ENCODE data around the gene VTI1A.

The VTI1A gene

DNA sequence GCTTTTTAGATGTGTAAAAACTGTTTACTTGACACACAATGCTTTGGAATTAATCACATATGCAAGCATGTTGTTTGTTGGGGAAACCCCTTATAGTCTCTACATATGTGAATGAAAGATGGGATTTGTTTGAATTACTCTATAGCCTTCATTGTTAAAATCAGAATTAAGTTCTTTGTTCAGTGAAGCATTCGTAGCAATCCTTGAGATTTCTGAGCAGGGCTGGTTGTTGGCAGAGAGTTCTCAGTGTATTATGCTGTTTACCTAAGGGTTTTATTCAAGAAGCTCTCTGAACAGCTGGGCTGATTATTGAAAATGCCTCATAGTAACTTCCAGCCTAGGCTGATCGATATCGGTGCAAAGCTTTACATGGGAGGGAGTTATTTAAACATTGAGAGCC is 190.9 kb downstream of the VTI1A start (continued):
- TF ChIP-seq, protein P1, sequence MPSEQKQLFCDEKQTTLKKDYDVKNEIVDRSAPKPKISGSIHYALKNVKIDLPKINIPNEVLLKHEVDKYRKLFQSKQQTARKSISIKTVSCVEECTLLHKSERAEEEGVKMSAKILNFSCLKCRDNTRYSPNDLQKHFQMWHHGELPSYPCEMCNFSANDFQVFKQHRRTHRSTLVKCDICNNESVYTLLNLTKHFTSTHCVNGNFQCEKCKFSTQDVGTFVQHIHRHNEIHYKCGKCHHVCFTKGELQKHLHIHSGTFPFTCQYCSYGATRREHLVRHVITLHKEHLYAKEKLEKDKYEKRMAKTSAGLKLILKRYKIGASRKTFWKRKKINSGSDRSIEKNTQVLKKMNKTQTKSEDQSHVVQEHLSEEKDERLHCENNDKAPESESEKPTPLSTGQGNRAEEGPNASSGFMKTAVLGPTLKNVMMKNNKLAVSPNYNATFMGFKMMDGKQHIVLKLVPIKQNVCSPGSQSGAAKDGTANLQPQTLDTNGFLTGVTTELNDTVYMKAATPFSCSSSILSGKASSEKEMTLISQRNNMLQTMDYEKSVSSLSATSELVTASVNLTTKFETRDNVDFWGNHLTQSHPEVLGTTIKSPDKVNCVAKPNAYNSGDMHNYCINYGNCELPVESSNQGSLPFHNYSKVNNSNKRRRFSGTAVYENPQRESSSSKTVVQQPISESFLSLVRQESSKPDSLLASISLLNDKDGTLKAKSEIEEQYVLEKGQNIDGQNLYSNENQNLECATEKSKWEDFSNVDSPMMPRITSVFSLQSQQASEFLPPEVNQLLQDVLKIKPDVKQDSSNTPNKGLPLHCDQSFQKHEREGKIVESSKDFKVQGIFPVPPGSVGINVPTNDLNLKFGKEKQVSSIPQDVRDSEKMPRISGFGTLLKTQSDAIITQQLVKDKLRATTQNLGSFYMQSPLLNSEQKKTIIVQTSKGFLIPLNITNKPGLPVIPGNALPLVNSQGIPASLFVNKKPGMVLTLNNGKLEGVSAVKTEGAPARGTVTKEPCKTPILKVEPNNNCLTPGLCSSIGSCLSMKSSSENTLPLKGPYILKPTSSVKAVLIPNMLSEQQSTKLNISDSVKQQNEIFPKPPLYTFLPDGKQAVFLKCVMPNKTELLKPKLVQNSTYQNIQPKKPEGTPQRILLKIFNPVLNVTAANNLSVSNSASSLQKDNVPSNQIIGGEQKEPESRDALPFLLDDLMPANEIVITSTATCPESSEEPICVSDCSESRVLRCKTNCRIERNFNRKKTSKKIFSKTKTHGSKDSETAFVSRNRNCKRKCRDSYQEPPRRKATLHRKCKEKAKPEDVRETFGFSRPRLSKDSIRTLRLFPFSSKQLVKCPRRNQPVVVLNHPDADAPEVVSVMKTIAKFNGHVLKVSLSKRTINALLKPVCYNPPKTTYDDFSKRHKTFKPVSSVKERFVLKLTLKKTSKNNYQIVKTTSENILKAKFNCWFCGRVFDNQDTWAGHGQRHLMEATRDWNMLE (tag by site-specific recombination; conservative IDR thresholded peaks at IDR 0.05; ENCODE audit: low read depth) = no peak
- TF ChIP-seq ZFP41 (tag by site-specific recombination; IDR thresholded peaks at IDR 0.05; ENCODE audit: borderline replicate concordance) = no peak
- TF ChIP-seq, protein P2, sequence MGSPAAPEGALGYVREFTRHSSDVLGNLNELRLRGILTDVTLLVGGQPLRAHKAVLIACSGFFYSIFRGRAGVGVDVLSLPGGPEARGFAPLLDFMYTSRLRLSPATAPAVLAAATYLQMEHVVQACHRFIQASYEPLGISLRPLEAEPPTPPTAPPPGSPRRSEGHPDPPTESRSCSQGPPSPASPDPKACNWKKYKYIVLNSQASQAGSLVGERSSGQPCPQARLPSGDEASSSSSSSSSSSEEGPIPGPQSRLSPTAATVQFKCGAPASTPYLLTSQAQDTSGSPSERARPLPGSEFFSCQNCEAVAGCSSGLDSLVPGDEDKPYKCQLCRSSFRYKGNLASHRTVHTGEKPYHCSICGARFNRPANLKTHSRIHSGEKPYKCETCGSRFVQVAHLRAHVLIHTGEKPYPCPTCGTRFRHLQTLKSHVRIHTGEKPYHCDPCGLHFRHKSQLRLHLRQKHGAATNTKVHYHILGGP (tag by site-specific recombination; IDR thresholded peaks at IDR 0.05) = no peak
- TF ChIP-seq, protein P3, sequence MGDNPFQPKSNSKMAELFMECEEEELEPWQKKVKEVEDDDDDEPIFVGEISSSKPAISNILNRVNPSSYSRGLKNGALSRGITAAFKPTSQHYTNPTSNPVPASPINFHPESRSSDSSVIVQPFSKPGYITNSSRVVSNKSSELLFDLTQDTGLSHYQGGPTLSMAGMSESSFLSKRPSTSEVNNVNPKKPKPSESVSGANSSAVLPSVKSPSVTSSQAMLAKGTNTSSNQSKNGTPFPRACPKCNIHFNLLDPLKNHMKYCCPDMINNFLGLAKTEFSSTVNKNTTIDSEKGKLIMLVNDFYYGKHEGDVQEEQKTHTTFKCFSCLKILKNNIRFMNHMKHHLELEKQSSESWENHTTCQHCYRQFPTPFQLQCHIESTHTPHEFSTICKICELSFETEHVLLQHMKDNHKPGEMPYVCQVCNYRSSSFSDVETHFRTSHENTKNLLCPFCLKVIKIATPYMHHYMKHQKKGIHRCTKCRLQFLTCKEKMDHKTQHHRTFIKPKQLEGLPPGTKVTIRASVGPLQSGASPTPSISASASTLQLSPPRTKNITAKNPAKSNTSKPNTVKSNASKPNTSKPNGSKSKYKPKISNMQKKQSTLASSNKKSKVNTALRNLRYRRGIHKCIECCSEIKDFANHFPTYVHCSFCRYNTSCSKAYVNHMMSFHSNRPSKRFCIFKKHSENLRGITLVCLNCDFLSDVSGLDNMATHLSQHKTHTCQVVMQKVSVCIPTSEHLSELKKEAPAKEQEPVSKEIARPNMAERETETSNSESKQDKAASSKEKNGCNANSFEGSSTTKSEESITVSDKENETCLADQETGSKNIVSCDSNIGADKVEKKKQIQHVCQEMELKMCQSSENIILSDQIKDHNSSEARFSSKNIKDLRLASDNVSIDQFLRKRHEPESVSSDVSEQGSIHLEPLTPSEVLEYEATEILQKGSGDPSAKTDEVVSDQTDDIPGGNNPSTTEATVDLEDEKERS (tag by site-specific recombination; IDR thresholded peaks at IDR 0.05) = no peak
- TF ChIP-seq, protein P4, sequence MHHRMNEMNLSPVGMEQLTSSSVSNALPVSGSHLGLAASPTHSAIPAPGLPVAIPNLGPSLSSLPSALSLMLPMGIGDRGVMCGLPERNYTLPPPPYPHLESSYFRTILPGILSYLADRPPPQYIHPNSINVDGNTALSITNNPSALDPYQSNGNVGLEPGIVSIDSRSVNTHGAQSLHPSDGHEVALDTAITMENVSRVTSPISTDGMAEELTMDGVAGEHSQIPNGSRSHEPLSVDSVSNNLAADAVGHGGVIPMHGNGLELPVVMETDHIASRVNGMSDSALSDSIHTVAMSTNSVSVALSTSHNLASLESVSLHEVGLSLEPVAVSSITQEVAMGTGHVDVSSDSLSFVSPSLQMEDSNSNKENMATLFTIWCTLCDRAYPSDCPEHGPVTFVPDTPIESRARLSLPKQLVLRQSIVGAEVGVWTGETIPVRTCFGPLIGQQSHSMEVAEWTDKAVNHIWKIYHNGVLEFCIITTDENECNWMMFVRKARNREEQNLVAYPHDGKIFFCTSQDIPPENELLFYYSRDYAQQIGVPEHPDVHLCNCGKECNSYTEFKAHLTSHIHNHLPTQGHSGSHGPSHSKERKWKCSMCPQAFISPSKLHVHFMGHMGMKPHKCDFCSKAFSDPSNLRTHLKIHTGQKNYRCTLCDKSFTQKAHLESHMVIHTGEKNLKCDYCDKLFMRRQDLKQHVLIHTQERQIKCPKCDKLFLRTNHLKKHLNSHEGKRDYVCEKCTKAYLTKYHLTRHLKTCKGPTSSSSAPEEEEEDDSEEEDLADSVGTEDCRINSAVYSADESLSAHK (tag by site-specific recombination; IDR thresholded peaks at IDR 0.05) = no peak
- TF ChIP-seq ZNF138 (tag by site-specific recombination; IDR thresholded peaks at IDR 0.05; ENCODE audit: borderline replicate concordance) = no peak
- TF ChIP-seq ZNF571 (tag by site-specific recombination; IDR thresholded peaks at IDR 0.05) = no peak

DNA sequence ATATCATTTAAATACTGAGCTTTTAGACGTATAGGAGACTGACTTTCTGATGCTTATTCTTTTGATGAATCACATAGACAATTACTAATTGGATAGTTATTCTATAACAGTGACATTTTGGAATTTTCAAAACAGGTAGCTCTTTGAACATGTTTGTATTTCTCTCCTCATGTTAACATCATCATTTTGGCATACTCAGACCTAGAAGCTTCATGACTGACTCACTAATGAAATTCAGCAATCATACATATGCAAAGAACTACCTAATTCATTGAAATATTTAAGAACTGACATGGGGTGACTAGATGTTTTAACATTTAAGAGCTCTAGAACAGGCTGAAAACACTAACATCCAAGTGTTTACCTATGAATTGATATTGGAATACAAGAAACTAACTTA is 192.3 kb downstream of the VTI1A start:
- CTCF ChIA-PET = interaction anchor here (0.7 kb wide), 1 partner anchor 163 kb away, joined by 4 read pairs; no protein-coding TSS in a partner anchor
- H3K27ac ChIP-seq (ENCODE audit: extremely low read depth, low read depth, low read length) = no peak overlapping the region
- no peaks in the 10 kb centered on the region for H3K9me3 ChIP-seq (ENCODE audit: control insufficient read depth, insufficient read depth, low read depth, low read length)
- H3K4me1 ChIP-seq (ENCODE audit: control insufficient read depth, insufficient read depth, low read length) = peaks cover 2% of the 10 kb centered on the region
- POLR2A ChIA-PET = no interaction called here
- no peak for TF ChIP-seq ZNF610 (tag by site-specific recombination; IDR thresholded peaks at IDR 0.05; ENCODE audit: borderline replicate concordance)
- no peak overlapping the region for H3K4me3 ChIP-seq (ENCODE audit: low read depth, low read length)
- H3K36me3 ChIP-seq (ENCODE audit: control insufficient read depth in 2 of 2, insufficient read depth in 1 of 2, low read length in 2 of 2) = no peaks in the 10 kb centered on the region

DNA sequence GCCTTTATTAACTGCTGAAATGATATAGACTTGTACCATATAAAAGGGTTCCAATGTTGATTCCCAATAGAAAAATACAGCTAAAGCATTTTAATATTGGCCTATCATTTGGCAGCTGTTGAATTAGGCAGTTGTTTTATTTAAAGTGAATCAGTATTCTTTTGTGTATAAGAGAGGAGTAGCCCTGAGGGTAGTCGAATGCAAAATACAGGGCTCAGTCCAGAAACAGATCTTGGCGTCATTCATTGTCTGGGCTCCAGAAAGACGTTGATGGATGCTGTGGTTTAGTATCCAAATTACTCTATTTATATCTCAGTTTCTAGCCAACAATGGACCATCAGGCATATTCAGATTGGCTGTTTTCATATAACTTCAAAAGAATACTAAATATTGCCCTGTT is 193.6 kb downstream of the VTI1A start:
- Histone ChIP-seq H3K4me3 (ENCODE audit: low read depth, low read length) (no peak overlapping the region), H3K36me3 (ENCODE audit: control insufficient read depth in 2 of 2, insufficient read depth in 1 of 2, low read length in 2 of 2) (no peaks in the 10 kb centered on the region), H3K4me1 (ENCODE audit: control insufficient read depth, insufficient read depth, low read length) (no peaks in the 10 kb centered on the region), H3K9me3 (ENCODE audit: control insufficient read depth, insufficient read depth, low read depth, low read length) (no peaks in the 10 kb centered on the region), H3K27ac (ENCODE audit: extremely low read depth, low read depth, low read length) (no peak overlapping the region)
- CTCF ChIA-PET = interaction anchor here (0.8 kb wide), 1 partner anchor 696 kb away, joined by 4 read pairs; no protein-coding TSS in a partner anchor
- POLR2A ChIA-PET = no interaction called here
- no peak for TF ChIP-seq ZNF174 (tag by site-specific recombination; IDR thresholded peaks at IDR 0.05)
- TF ChIP-seq, protein P5, sequence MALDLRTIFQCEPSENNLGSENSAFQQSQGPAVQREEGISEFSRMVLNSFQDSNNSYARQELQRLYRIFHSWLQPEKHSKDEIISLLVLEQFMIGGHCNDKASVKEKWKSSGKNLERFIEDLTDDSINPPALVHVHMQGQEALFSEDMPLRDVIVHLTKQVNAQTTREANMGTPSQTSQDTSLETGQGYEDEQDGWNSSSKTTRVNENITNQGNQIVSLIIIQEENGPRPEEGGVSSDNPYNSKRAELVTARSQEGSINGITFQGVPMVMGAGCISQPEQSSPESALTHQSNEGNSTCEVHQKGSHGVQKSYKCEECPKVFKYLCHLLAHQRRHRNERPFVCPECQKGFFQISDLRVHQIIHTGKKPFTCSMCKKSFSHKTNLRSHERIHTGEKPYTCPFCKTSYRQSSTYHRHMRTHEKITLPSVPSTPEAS (tag by site-specific recombination; IDR thresholded peaks at IDR 0.05) = no peak
- no peak for TF ChIP-seq ZNF155 (tag by site-specific recombination; IDR thresholded peaks at IDR 0.05)
- TF ChIP-seq ZNF423 (tag by site-specific recombination; IDR thresholded peaks at IDR 0.05) = no peak
- TF ChIP-seq ZNF776 (tag by site-specific recombination; IDR thresholded peaks at IDR 0.05; ENCODE audit: borderline replicate concordance) = no peak
- TF ChIP-seq, protein P6, sequence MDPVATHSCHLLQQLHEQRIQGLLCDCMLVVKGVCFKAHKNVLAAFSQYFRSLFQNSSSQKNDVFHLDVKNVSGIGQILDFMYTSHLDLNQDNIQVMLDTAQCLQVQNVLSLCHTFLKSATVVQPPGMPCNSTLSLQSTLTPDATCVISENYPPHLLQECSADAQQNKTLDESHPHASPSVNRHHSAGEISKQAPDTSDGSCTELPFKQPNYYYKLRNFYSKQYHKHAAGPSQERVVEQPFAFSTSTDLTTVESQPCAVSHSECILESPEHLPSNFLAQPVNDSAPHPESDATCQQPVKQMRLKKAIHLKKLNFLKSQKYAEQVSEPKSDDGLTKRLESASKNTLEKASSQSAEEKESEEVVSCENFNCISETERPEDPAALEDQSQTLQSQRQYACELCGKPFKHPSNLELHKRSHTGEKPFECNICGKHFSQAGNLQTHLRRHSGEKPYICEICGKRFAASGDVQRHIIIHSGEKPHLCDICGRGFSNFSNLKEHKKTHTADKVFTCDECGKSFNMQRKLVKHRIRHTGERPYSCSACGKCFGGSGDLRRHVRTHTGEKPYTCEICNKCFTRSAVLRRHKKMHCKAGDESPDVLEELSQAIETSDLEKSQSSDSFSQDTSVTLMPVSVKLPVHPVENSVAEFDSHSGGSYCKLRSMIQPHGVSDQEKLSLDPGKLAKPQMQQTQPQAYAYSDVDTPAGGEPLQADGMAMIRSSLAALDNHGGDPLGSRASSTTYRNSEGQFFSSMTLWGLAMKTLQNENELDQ (tag by site-specific recombination; IDR thresholded peaks at IDR 0.05; ENCODE audit: low read depth) = no peak
- TF ChIP-seq ZNF701 (tag by site-specific recombination; IDR thresholded peaks at IDR 0.05) = no peak
